Kidney (tissue), 14 donors: Measurements from ENCODE around the gene CRYM. TPM values are rescaled to one million over a fixed set of nuclear protein-coding genes. Genes with fewer than 3 reads are reported as not detected.

Source experiments
- DNase-seq, 5 donors: peaks; one replicate each; pipeline ENCODE4 v3.0.0-alpha.2; 2013 to 2020
- FAIRE-seq: peaks from 2 replicates; lab custom pipeline; 2012; peaks lifted over from hg19 to GRCh38; lab: Jason Lieb, UNC
- H3K27ac ChIP-seq, 2 donors: one replicate each; pipeline ENCODE4 v1.7.0; 2013; ENCODE audit warnings: low read depth in 2 of 2, low read length in 2 of 2, inconsistent platforms in 1 of 2
- H3K27me3 ChIP-seq: one replicate; pipeline ENCODE4 v1.7.1; 2013; ENCODE audit warnings: low read length, inconsistent platforms; ENCODE audit not compliant: control insufficient read depth, insufficient read depth
- H3K36me3 ChIP-seq, 3 donors: one replicate each; pipeline versions ENCODE4 v1.7.0 to v1.7.1; 2013; ENCODE audit warnings: low read length in 3 of 3, control low read depth in 1 of 3, inconsistent platforms in 1 of 3; ENCODE audit not compliant: insufficient read depth in 3 of 3, control insufficient read depth in 2 of 3
- H3K4me1 ChIP-seq, 3 donors: one replicate each; pipeline versions ENCODE4 v1.7.0 to v1.7.1; 2013; ENCODE audit warnings: low read length in 3 of 3, inconsistent platforms in 1 of 3, low read depth in 1 of 3; ENCODE audit not compliant: control insufficient read depth in 2 of 3, insufficient read depth in 2 of 3
- H3K4me3 ChIP-seq, 3 donors: one replicate each; pipeline versions ENCODE4 v1.7.0 to v1.8.1; 2013; ENCODE audit warnings: low read length in 3 of 3, control low read depth in 1 of 3, inconsistent platforms in 1 of 3
- H3K9ac ChIP-seq, 3 donors: one replicate each; pipeline versions ENCODE4 v1.7.0 to v1.7.1; 2013; ENCODE audit warnings: low read length in 3 of 3, control low read depth in 1 of 3, inconsistent platforms in 1 of 3
- H3K9me3 ChIP-seq, 3 donors: one replicate each; pipeline versions ENCODE4 v1.7.0 to v1.7.1; 2013; ENCODE audit warnings: low read length in 3 of 3, control low read depth in 1 of 3, inconsistent platforms in 1 of 3; ENCODE audit not compliant: control insufficient read depth in 2 of 3, insufficient read depth in 1 of 3
- CTCF ChIP-seq: IDR thresholded peaks from 3 replicates; pipeline ENCODE4 v1.5.1; 2012; ENCODE audit warnings: mild to moderate bottlenecking, moderate library complexity, borderline replicate concordance; ENCODE audit not compliant: insufficient read depth; ENCODE audit errors: extremely low read depth
- intact Hi-C: fragments of 100-400 bp; cut with DNase I; formaldehyde crosslinking; loops from one replicate; pipeline ENCODE4 v1.11.1; 2022
- polyA plus RNA-seq: library from polyadenylated mRNA; stranded (reverse); fragments of 350-450 nt; fragmentation: Illumina TruSeq; extraction: RNeasy Lipid Tissue Mini Kit (QIAGEN cat#74804); gene quantifications from one replicate; pipeline ENCODE4 v1.2.3, GENCODE V29; 2014; ENCODE audit warnings: low read depth, low replicate concordance; ENCODE audit not compliant: insufficient read depth
- total RNA-seq: library from RNA; stranded (reverse); fragmentation: NEBNext Ultra II Directional; extraction: Animal tissue kit (Norgen Biotek cat#: 25700); gene quantifications from one replicate; pipeline ENCODE4 v1.2.1, GENCODE V29; 2021
- donor health status: control.
- donor health status: control.
- donor health status: control.
- donor health status: control.
- donor health status: control.
- donor health status: DM: yes; HTN: yes; CAD: no.
- donor health status: Normal renal cell carcinoma (clear cell type).

The CRYM gene
- total and polyA plus RNA-seq, 2 donors from 2014 or later = 5.8 to 80.9 TPM

DNA sequence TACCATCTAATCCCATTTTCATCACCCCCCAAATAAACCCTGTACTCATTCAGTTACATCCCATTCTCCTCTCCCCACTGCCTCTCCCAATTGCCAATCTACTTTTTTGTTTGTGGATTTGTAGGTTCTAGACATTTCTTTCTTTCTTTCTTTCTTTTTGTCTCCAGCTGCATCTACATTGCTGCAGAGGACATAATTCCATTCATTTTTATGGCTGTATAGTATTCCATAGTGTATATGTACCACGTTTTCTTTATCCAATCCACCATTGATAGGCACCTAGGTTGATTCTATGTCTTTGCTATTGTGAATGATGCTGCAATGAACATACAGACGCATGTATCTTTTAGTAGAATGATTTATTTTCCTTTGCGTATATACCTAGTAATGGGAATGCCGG lies 6.3 kb upstream of the CRYM start:
- intact Hi-C loops = no loop called here
- no peaks in the 10 kb centered on the region for H3K9me3 ChIP-seq
- no peak for TF ChIP-seq CTCF
- DNase-seq (no peak), FAIRE-seq (no peak)
- H3K36me3 ChIP-seq = no peaks in the 10 kb centered on the region
- H3K9ac ChIP-seq = peak overlapping the region in 1 of 3 donors; percentile 4
- no peak overlapping the region for H3K27ac ChIP-seq
- H3K4me3 ChIP-seq = peak overlapping the region in 2 of 3 donors; percentile 45 to 57
- H3K27me3 ChIP-seq = no peaks in the 10 kb centered on the region
- no peaks in the 10 kb centered on the region for H3K4me1 ChIP-seq

DNA sequence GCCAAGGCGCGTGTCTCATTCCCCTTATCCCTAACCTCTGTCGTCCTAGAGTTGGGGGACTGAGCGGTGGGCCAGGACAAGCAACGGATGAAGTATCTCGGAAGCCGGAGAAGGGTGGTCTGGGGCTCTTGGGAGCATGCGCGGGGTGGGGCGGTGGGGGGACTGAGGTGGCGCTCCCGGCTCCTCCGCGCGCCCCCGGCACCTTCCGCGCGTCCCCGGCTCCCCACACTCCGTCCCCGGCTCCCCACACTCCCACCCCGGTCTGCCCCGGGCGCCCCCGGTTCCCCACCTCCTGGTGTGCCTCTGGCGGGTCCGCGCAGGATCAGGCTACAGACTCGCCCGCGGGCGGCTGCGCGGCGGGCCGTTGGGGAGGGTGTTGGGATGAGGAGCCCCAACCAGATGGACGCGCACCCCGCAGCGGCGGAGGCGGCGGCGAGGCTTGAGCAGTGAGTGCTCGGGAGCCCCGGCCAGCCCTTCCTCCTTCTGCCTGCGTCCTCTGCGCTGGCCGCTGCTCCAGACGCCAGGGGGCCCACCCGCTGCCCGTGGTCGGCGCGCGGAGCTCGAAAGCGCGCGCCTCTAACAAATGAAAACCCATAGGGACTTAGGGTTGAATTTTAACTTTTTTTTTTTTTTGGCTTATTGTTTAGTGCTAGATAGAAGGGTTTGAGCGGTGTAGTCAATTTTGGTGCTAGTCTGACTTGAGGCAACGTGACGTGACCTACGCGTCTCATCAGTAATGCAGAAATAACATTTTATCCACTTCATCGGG lies 5.6 kb upstream of the CRYM start:
- DNase-seq (peak in 4 of 5 donors; percentile 78 to 86 (median 83)), FAIRE-seq (no peak)
- H3K9ac ChIP-seq = peak overlapping the region in 1 of 3 donors; percentile 4
- no peaks in the 10 kb centered on the region for H3K27me3 ChIP-seq
- H3K9me3 ChIP-seq = no peaks in the 10 kb centered on the region
- no peaks in the 10 kb centered on the region for H3K4me1 ChIP-seq
- H3K36me3 ChIP-seq = no peaks in the 10 kb centered on the region
- no peak overlapping the region for H3K27ac ChIP-seq
- no peak for TF ChIP-seq CTCF
- H3K4me3 ChIP-seq = peak overlapping the region in 2 of 3 donors; percentile 45 to 57
- intact Hi-C loops = no loop called here

- Histone ChIP-seq H3K4me3 (no peak overlapping the region), H3K27me3 (peaks cover 2% of the 10 kb centered on the region), H3K9ac (no peak overlapping the region), H3K9me3 (no peaks in the 10 kb centered on the region), H3K36me3 (no peaks in the 10 kb centered on the region), H3K4me1 (peaks cover 0 to 4% (median 3%) of the 10 kb centered on the region in 3 donors), H3K27ac (no peak overlapping the region)
- TF ChIP-seq CTCF = no peak
- DNase-seq = no peak
- intact Hi-C loops = no loop called here
- FAIRE-seq = no peak
These were observed 3.8 kb upstream of the CRYM start for GRCh38 chr16:21281698-21282389.
